Smooth muscle cell (in vitro differentiated cells): ENCODE results near the gene LYPD1. TPM values are rescaled to one million over a fixed set of nuclear protein-coding genes. Genes with fewer than 3 reads are reported as not detected.

Experiments
- DNase-seq: peaks from one replicate; lab custom pipeline; 2025; ENCODE audit not compliant: unreplicated experiment; lab: John Stamatoyannopoulos, UW
- H2AFZ ChIP-seq: fragments of 200-600 bp; sonication (generic); 2 replicates; pipeline ENCODE4 v1.6.0; 2016; ENCODE audit warnings: antibody characterized with exemption, low read depth, mild to moderate bottlenecking
- H3F3A ChIP-seq: fragments of 200-600 bp; sonication (generic); 2 replicates; pipeline ENCODE4 v1.6.0; 2017; ENCODE audit warnings: antibody characterized with exemption, low read depth
- H3K27ac ChIP-seq: fragments of 200-600 bp; sonication (generic); 2 replicates; pipeline ENCODE4 v1.5.1; 2016; ENCODE audit warnings: low read depth, mild to moderate bottlenecking
- H3K27me3 ChIP-seq: fragments of 200-600 bp; sonication (generic); 2 replicates; pipeline ENCODE4 v1.6.1; 2016; ENCODE audit warnings: low read depth, mild to moderate bottlenecking
- H3K36me3 ChIP-seq: fragments of 200-600 bp; sonication (generic); 2 replicates; pipeline ENCODE4 v1.5.1; 2016; ENCODE audit warnings: low read depth
- H3K4me1 ChIP-seq: fragments of 200-600 bp; sonication (generic); 2 replicates; pipeline ENCODE4 v1.5.1; 2016; ENCODE audit warnings: low read depth
- H3K4me2 ChIP-seq: fragments of 200-600 bp; sonication (generic); 2 replicates; pipeline ENCODE4 v1.6.0; 2016; ENCODE audit warnings: mild to moderate bottlenecking
- H3K4me3 ChIP-seq: fragments of 200-600 bp; sonication (generic); 2 replicates; pipeline ENCODE4 v1.5.1; 2016; ENCODE audit warnings: mild to moderate bottlenecking
- H3K79me2 ChIP-seq: fragments of 200-600 bp; sonication (generic); 2 replicates; pipeline ENCODE4 v1.6.0; 2016; ENCODE audit warnings: low read depth, mild to moderate bottlenecking
- H3K9ac ChIP-seq: fragments of 200-600 bp; sonication (generic); 2 replicates; pipeline ENCODE4 v1.6.0; 2016; ENCODE audit warnings: low read depth
- H3K9me3 ChIP-seq: fragments of 200-600 bp; sonication (generic); replicated peaks from 2 replicates; pipeline ENCODE4 v1.5.1; 2016; ENCODE audit warnings: low read depth
- H4K20me1 ChIP-seq: fragments of 200-600 bp; sonication (generic); 2 replicates; pipeline ENCODE4 v1.6.0; 2016; ENCODE audit warnings: low read depth
- CTCF ChIP-seq: fragments of 200-600 bp; sonication (generic); IDR thresholded peaks from 2 replicates; pipeline ENCODE4 v1.5.1; 2017; ENCODE audit warnings: borderline replicate concordance, mild to moderate bottlenecking, antibody characterized with exemption; ENCODE audit not compliant: insufficient read depth, poor library complexity, severe bottlenecking
- WGBS: methylation state at CpG from one replicate; pipeline ENCODE4 v1.1.7; 2016; ENCODE audit warnings: low lambda C conversion rate; 5-methylcytosine and 5-hydroxymethylcytosine counted together
- polyA plus RNA-seq: library from polyadenylated mRNA; unstranded; fragments of >200 nt; fragmentation: Nextera tagmentation; extraction: Ambion mirVana; gene quantifications from 2 replicates; pipeline ENCODE4 v1.2.1, GENCODE V29; 2016
- total RNA-seq: library from RNA; depleted of rRNA; stranded (reverse); fragments of >200 nt; gene quantifications from 2 replicates; pipeline ENCODE4 v1.2.3, GENCODE V29; 2014

The LYPD1 gene
- total and polyA plus RNA-seq, 2 experiments from 2014 or later = 2.5 to 5.3 TPM

DNA sequence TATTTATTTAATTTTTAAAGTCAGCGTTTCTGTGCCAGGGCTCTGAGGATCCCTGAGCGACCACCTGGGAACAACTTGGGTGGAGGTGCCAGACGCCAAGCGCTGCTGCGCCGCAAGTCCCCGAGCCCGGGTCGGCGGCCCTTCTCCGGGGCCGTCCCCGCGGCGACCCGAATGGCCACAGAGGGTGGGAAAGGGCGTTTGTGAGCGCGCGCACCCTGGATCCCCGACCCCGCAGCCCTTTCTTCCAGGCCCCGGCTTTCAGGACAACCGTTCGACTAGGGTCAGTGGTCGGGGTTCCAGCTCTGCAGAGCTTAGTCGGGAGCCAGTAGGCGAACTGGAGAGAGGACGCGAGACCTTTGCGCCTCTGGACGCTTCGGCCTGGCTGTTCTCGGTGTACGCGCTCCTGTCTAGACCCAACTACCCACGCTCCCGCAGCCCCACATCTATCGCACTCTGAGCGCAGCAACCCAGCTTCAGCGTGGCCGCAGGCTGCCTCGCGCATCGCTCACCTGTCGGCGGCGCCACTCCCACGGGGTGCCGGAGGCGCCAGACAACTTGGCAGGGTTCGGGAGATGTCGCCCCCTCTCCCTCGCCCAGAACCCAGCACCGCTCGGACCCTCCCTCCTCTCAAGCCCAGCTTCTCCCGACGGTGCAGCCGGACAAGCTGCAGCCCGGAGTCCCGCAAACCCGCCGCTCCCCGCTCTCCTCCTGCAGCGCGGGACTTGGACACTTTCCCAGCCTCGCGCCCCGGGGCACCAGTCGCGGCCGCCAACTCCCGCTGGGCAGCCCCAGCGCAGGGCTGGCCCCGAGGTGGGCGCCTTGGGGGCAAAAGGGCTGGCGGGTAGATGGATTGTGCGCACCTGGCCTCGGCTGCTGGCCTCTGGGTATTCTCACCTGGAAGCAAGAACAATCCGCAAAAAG, 758 bp downstream of the LYPD1 start:
- no peak for DNase-seq

DNA sequence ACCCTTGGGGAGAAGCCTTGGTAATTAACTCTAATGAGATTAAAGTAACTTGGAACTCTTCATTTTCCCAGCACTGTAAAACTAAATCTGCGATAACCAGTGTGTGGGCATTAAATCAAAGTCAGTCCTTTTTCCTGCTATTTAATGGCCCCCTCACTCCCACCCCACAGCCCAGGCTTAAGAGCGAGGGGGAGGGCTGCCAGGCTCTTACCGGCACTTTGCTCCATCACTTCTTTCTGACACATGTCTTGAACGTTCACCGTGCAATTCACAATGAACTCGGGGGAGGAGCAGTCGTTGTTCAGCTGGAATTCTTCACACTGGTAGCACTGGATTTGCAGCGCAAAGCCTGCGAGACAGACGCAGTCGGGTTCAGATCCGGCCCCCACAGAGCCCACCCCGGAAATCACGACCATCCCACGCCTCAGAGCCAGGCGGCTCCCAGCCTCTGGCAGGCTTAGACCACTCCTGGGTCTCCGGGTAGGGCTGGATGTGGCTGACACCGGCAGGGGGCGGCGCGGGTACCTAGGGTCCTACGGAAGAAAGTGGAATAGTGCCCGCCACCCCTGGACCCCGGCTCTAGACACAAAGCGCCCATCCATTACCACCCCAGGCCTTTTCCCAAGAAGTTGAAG, 1.7 kb downstream of the LYPD1 start:
- Histone ChIP-seq H3K27ac (no peak overlapping the region), H3K4me2 (peak overlapping the region; percentile 97), H3K27me3 (peaks cover 57% of the 10 kb centered on the region), H3F3A (no peaks in the 10 kb centered on the region), H2AFZ (no peak overlapping the region), H3K4me3 (peak overlapping the region; percentile 54), H3K79me2 (no peaks in the 10 kb centered on the region), H3K4me1 (peaks cover 19% of the 10 kb centered on the region), H3K36me3 (no peaks in the 10 kb centered on the region), H4K20me1 (no peaks in the 10 kb centered on the region), H3K9ac (no peak overlapping the region), H3K9me3 (no peaks in the 10 kb centered on the region)
- TF ChIP-seq CTCF = peak; percentile 18
- WGBS = 6% methylated on average over 22 of the region's 25 CpGs
- no peak for DNase-seq

More for the DNA sequence above, 758 bp downstream of the LYPD1 start:
- peak overlapping the region; percentile 97 for H3K4me2 ChIP-seq
- WGBS = 2% methylated on average over 75 of the region's 80 CpGs
- H3K27me3 ChIP-seq = peaks cover 57% of the 10 kb centered on the region
- H3F3A ChIP-seq = no peaks in the 10 kb centered on the region
- H4K20me1 ChIP-seq = no peaks in the 10 kb centered on the region
- no peaks in the 10 kb centered on the region for H3K36me3 ChIP-seq
- no peak overlapping the region for H2AFZ ChIP-seq
- no peak for TF ChIP-seq CTCF
- H3K9me3 ChIP-seq = no peaks in the 10 kb centered on the region
- H3K4me1 ChIP-seq = peaks cover 19% of the 10 kb centered on the region
- H3K27ac ChIP-seq = no peak overlapping the region
- H3K9ac ChIP-seq = no peak overlapping the region
- H3K4me3 ChIP-seq = peak overlapping the region; percentile 54
- no peaks in the 10 kb centered on the region for H3K79me2 ChIP-seq

DNA sequence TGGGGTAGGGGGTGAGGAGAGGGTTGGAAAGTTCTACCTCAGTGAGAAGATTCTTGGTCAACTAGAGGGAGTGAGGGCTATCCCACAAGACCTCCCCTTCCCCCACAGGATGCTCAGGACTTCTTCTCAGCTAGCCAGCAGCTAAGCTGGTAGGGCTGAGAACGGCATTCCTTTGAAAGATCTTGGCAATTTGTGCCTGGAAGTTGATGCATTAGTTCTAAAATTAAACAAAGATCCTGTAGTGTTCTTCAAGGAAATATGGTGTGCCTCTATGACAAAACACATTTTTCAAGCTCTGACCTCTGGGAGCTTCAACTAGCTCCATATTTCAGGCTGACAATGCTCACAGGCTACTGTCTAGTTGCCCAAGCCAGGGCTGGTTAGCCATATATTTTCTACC, 2.3 kb downstream of the LYPD1 start:
- 59% methylated on average over 1 of the region's 1 CpG for WGBS
- Histone ChIP-seq H3K36me3 (no peaks in the 10 kb centered on the region), H3K4me3 (no peak overlapping the region), H3K27me3 (peaks cover 57% of the 10 kb centered on the region), H3K79me2 (no peaks in the 10 kb centered on the region), H3K27ac (no peak overlapping the region), H3K9ac (no peak overlapping the region), H4K20me1 (no peaks in the 10 kb centered on the region), H3K4me1 (peaks cover 19% of the 10 kb centered on the region), H3K4me2 (no peak overlapping the region), H3F3A (no peaks in the 10 kb centered on the region), H3K9me3 (no peaks in the 10 kb centered on the region), H2AFZ (no peak overlapping the region)
- no peak for TF ChIP-seq CTCF
- no peak for DNase-seq
